ENCODE data around the gene SLC2A9.
"Not testable (repeated sequence)": the region's sequence is repeated elsewhere in the genome, so short reads cannot be mapped to it uniquely, and the experiment has no call there.

Gene SLC2A9

GRCh38 chr4:9792381-9792780 is 228.9 kb downstream of the SLC2A9 start:
- no peak overlapping the region for H3K9ac ChIP-seq (ENCODE audit: insufficient read length, low read depth)
- H3K4me3 ChIP-seq (ENCODE audit: insufficient read length, low read depth), result no peak overlapping the region
- H3K4me1 ChIP-seq (ENCODE audit: insufficient read depth, insufficient read length), result no peaks in the 10 kb centered on the region
- no peak for DNase-seq (ENCODE audit: low read depth, low spot score)
- no peaks in the 10 kb centered on the region for H3K27me3 ChIP-seq (ENCODE audit: insufficient read depth, insufficient read length)
- TF ChIP-seq SUZ12 (IDR thresholded peaks at IDR 0.05; ENCODE audit: extremely low read depth, insufficient read depth, insufficient read length), result no peak
- no peak for TF ChIP-seq YY1 (IDR thresholded peaks at IDR 0.05; ENCODE audit: insufficient read depth, insufficient read length)
- TF ChIP-seq ZNF274 (IDR thresholded peaks at IDR 0.05; ENCODE audit: low read depth, low read length), result no peak
- H3K36me3 ChIP-seq (ENCODE audit: insufficient read depth, insufficient read length, low read length), result no peaks in the 10 kb centered on the region
- H3K9me3 ChIP-seq (ENCODE audit: insufficient read depth, low read length), result peaks cover 5% of the 10 kb centered on the region; the same call in 1 of the 2 replicates

- DNase-seq (ENCODE audit: low read depth, low spot score); H3K9me3 ChIP-seq (ENCODE audit: insufficient read depth, low read length); H3K36me3 ChIP-seq (ENCODE audit: insufficient read depth, insufficient read length, low read length); H3K4me1 ChIP-seq (ENCODE audit: insufficient read depth, insufficient read length); H3K9ac ChIP-seq (ENCODE audit: insufficient read length, low read depth); H3K4me3 ChIP-seq (ENCODE audit: insufficient read length, low read depth): not testable (repeated sequence)
- peaks cover 31% of the 10 kb centered on the region for H3K27me3 ChIP-seq (ENCODE audit: insufficient read depth, insufficient read length)
Observed at GRCh38 chr4:9785891-9786290, 235.4 kb downstream of the SLC2A9 start.

GRCh38 chr4:9782136-9782436 is 239.2 kb downstream of the SLC2A9 start:
- peaks cover 45% of the 10 kb centered on the region for H3K27me3 ChIP-seq (ENCODE audit: insufficient read depth, insufficient read length)
- peaks cover 4% of the 10 kb centered on the region for H3K4me1 ChIP-seq (ENCODE audit: insufficient read depth, insufficient read length)
- TF ChIP-seq YY1 (IDR thresholded peaks at IDR 0.05; ENCODE audit: insufficient read depth, insufficient read length), result no peak
- no peak for TF ChIP-seq SUZ12 (IDR thresholded peaks at IDR 0.05; ENCODE audit: extremely low read depth, insufficient read depth, insufficient read length)
- no peak for TF ChIP-seq ZNF274 (IDR thresholded peaks at IDR 0.05; ENCODE audit: low read depth, low read length)
- no peaks in the 10 kb centered on the region for H3K36me3 ChIP-seq (ENCODE audit: insufficient read depth, insufficient read length, low read length)
- H3K9me3 ChIP-seq (ENCODE audit: insufficient read depth, low read length), result no peaks in the 10 kb centered on the region
- peak overlapping the region; percentile 40 for H3K4me3 ChIP-seq (ENCODE audit: insufficient read length, low read depth)
- H3K9ac ChIP-seq (ENCODE audit: insufficient read length, low read depth), result peak overlapping the region; percentile 42
- no peak for DNase-seq (ENCODE audit: low read depth, low spot score)

GRCh38 chr4:9781343-9782135 is 239.8 kb downstream of the SLC2A9 start, which contains the start of gene DRD5:
Gene DRD5, plus strand, starts transcription at chr4:9781634. Its CDS starts 396 bp downstream, at chr4:9782030.
- peaks cover 45% of the 10 kb centered on the region for H3K27me3 ChIP-seq (ENCODE audit: insufficient read depth, insufficient read length)
- H3K9me3 ChIP-seq (ENCODE audit: insufficient read depth, low read length), result no peaks in the 10 kb centered on the region
- peak within 1 kb of the TSS; percentile 42 for H3K9ac ChIP-seq (ENCODE audit: insufficient read length, low read depth)
- peak within 1 kb of the TSS; percentile 40 for H3K4me3 ChIP-seq (ENCODE audit: insufficient read length, low read depth)
- DNase-seq (ENCODE audit: low read depth, low spot score), result peak; percentile 23
- H3K36me3 ChIP-seq (ENCODE audit: insufficient read depth, insufficient read length, low read length), result no peaks in the 10 kb centered on the region
- no peak for TF ChIP-seq SUZ12 (IDR thresholded peaks at IDR 0.05; ENCODE audit: extremely low read depth, insufficient read depth, insufficient read length)
- TF ChIP-seq YY1 (IDR thresholded peaks at IDR 0.05; ENCODE audit: insufficient read depth, insufficient read length), result no peak
- TF ChIP-seq ZNF274 (IDR thresholded peaks at IDR 0.05; ENCODE audit: low read depth, low read length), result no peak
- H3K4me1 ChIP-seq (ENCODE audit: insufficient read depth, insufficient read length), result peaks cover 4% of the 10 kb centered on the region

All from NT2/D1 (cell line).